PC-9 (cell line): ENCODE measurements around the gene SDR42E1.

ENCODE experiments used
- EZH2 ChIP-seq: fragments of 200-600 bp; sonication (generic); IDR thresholded peaks from 2 replicates; pipeline ENCODE4 v1.8.0; 2017; ENCODE audit warnings: antibody characterized with exemption, low read depth
- TF ChIP-seq, protein P1 (sequence below): fragments of 200-600 bp; sonication (generic); conservative IDR thresholded peaks from 2 replicates; pipeline ENCODE4 v1.6.1; 2017; ENCODE audit warnings: mixed run types, antibody characterized with exemption, mild to moderate bottlenecking, moderate library complexity

DNA sequence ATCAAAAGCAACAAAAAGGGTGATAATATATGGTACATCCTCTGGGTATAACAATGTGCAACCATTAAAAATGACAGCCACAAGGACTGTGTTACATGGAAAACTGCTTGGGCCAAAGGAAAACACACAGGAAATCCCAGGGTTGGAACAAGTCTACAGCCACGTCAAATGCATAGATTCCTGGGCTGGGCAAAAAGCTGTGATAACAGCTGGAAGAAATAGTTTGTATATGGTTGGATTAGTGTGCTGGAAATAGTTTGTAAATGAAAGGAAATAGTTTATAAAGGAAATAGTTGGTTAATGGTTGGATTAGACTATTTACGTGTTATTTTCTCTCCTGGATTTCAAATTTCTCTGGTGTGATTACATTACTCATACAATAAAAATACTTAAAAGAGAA, 26.4 kb upstream of the SDR42E1 start:
- TF ChIP-seq, protein P1, sequence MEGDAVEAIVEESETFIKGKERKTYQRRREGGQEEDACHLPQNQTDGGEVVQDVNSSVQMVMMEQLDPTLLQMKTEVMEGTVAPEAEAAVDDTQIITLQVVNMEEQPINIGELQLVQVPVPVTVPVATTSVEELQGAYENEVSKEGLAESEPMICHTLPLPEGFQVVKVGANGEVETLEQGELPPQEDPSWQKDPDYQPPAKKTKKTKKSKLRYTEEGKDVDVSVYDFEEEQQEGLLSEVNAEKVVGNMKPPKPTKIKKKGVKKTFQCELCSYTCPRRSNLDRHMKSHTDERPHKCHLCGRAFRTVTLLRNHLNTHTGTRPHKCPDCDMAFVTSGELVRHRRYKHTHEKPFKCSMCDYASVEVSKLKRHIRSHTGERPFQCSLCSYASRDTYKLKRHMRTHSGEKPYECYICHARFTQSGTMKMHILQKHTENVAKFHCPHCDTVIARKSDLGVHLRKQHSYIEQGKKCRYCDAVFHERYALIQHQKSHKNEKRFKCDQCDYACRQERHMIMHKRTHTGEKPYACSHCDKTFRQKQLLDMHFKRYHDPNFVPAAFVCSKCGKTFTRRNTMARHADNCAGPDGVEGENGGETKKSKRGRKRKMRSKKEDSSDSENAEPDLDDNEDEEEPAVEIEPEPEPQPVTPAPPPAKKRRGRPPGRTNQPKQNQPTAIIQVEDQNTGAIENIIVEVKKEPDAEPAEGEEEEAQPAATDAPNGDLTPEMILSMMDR, result no peak
- TF ChIP-seq EZH2, result no peak
